ENCODE results near the gene PDE4D.

- TF ChIP-seq CTCF (optimal IDR thresholded peaks at IDR 0.05 in 1 of 3, IDR thresholded peaks at IDR 0.05 in 1 of 3, conservative IDR thresholded peaks at IDR 0.05 in 1 of 3; ENCODE audit: extremely low read depth in 1 of 3, insufficient read depth in 2 of 3, low read length in 3 of 3): no peak
- TF ChIP-seq EZH2 (IDR thresholded peaks at IDR 0.05; ENCODE audit: low read length): no peak
Measured at GRCh38 chr5:59158637-59159391, 734.7 kb downstream of the PDE4D start.
